ENCODE results near the gene HSD17B14. TPM values are rescaled to one million over a fixed set of nuclear protein-coding genes. Genes with fewer than 3 reads are reported as not detected.

Gene HSD17B14
- total RNA-seq, 4 donors from 2014 or later, result 3.5 to 15.1 (median 5.4) TPM

DNA sequence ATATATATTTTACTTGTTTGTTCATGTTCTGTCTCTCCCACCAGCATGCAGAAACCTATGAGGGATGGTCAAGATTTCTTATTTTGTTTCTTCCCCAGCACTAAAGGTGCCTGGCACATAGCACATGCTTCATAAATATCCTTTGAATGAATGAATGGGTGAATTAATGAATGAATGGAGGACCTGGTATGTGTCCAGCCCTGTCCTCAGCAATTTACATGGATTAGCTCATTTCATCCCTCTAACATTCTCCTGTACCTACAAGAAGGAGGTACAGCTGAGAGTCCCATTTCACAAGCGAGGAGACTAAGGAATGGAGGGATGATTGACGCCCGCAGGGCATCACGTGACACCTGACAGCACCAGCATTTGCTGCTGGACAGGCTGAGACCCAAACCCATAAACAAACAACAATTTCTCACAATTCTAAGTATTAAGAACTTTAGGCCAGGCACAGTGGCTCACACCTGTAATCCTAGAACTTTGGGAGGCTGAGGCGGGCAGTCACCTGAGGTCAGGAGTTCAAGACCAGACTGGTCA, 18.6 kb downstream of the HSD17B14 start:
- peak overlapping the region in 2 of 4 donors; percentile 47 to 82 for H3K27ac ChIP-seq
- TF ChIP-seq POLR2AphosphoS5 (IDR thresholded peaks at IDR 0.05) (no peak), EP300 (IDR thresholded peaks at IDR 0.05; ENCODE audit: low read depth) (no peak), POLR2A (IDR thresholded peaks at IDR 0.05) (no peak)
- TF ChIP-seq, protein P1, sequence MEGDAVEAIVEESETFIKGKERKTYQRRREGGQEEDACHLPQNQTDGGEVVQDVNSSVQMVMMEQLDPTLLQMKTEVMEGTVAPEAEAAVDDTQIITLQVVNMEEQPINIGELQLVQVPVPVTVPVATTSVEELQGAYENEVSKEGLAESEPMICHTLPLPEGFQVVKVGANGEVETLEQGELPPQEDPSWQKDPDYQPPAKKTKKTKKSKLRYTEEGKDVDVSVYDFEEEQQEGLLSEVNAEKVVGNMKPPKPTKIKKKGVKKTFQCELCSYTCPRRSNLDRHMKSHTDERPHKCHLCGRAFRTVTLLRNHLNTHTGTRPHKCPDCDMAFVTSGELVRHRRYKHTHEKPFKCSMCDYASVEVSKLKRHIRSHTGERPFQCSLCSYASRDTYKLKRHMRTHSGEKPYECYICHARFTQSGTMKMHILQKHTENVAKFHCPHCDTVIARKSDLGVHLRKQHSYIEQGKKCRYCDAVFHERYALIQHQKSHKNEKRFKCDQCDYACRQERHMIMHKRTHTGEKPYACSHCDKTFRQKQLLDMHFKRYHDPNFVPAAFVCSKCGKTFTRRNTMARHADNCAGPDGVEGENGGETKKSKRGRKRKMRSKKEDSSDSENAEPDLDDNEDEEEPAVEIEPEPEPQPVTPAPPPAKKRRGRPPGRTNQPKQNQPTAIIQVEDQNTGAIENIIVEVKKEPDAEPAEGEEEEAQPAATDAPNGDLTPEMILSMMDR (IDR thresholded peaks at IDR 0.05), result no peak
- no peaks in the 10 kb centered on the region for H3K27me3 ChIP-seq
- H3K36me3 ChIP-seq, result no peaks in the 10 kb centered on the region
- 60 to 93% methylated on average over 1 to 5 of the region's 5 CpGs for WGBS, 2 donors (ENCODE audit: low coverage in 1 of 2)
- H3K4me1 ChIP-seq, result peaks cover 14 to 28% (median 19%) of the 10 kb centered on the region in 4 donors
- in situ Hi-C loops (cut with MboI; ENCODE audit: low pct_ligation_motif_present in 1 of 4, low pct_unique_long_range_greater_than_20kb in 1 of 4, low sequenced_read_pairs in 3 of 4) (no loop called here), intact Hi-C loops (cut with DNase I; ENCODE audit: low total_unique reads) (no loop called here)
- H3K9me3 ChIP-seq, result no peaks in the 10 kb centered on the region
- no peak overlapping the region for H3K4me3 ChIP-seq
- no peak for DNase-seq

DNA sequence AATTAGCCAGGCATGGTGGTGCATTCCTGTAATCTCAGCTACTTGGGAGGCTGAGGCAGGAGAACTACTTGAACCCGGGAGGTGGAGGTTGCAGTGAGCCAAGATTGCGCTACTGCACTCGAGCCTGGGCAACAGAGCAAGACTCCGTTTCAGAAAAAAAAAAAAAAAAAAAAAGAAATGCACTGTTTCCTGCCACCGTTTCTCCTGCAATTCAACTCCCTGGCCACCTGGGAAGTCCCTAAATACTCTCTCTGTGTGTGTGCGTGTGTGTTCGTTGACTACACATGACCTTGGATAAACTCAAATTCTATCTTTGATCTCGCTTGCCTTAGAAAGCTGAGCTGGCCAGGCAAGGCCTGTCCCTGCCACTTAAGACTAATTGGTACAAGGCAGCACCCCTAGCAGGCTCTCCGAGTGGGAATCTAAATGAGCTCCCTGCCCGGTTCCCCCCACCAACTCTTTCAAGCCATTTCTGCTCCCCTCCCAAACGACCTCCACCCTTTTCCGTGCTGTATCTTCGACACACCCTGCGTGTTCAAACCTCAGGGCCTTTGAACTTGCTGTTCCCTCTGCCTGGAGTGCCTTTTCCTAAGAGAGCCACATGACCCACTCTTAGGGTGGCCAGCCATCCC, 20.3 kb downstream of the HSD17B14 start:
- Histone ChIP-seq H3K27me3 (no peaks in the 10 kb centered on the region), H3K4me3 (no peak overlapping the region), H3K36me3 (no peaks in the 10 kb centered on the region), H3K4me1 (peaks cover 21 to 41% (median 31%) of the 10 kb centered on the region in 4 donors), H3K9me3 (no peaks in the 10 kb centered on the region), H3K27ac (peak overlapping the region in 3 of 4 donors; percentile 8 to 65 (median 33))
- DNase-seq, result no peak
- no peak for TF ChIP-seq EP300 (IDR thresholded peaks at IDR 0.05; ENCODE audit: low read depth)
- TF ChIP-seq POLR2A (IDR thresholded peaks at IDR 0.05), result no peak
- TF ChIP-seq, protein P1 (IDR thresholded peaks at IDR 0.05), result peak in 2 of 5 experiments; percentile 35 to 47
- peak in 1 of 3 donors; percentile 11 for TF ChIP-seq POLR2AphosphoS5 (IDR thresholded peaks at IDR 0.05)
- WGBS, 2 donors (ENCODE audit: low coverage in 1 of 2), result 28% methylated on average over 14 of the region's 14 CpGs; no CpG with 5 or more reads in 1 of the 2 donors
- in situ Hi-C loops (cut with MboI; ENCODE audit: low pct_ligation_motif_present in 1 of 4, low pct_unique_long_range_greater_than_20kb in 1 of 4, low sequenced_read_pairs in 3 of 4), result no loop called here
- intact Hi-C loops (cut with DNase I; ENCODE audit: low total_unique reads), result no loop called here

DNA sequence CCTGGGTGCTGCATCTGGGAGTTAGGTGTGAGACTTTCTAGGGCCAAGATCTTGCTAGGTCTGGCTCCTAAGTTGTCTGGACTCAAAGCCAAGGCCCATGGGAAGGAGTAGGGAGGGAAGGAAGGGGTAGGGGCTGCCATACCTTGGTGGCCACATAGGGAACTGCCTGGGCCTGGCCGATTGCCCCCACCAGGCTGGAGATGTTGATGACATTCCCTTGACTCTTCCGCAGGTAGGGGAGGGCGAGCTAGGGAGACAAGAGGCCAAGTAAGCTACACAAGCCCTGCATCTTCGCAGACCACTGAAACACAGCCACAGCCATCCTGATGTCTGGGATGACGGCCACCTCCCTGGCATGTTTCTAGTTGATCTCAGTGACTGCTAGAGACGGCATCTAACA, 21.4 kb downstream of the HSD17B14 start:
- 60 to 89% methylated on average over 1 to 6 of the region's 6 CpGs for WGBS, 2 donors (ENCODE audit: low coverage in 1 of 2)
- intact Hi-C loops (cut with DNase I; ENCODE audit: low total_unique reads), result no loop called here
- TF ChIP-seq, protein P1 (IDR thresholded peaks at IDR 0.05), result no peak
- TF ChIP-seq POLR2A (IDR thresholded peaks at IDR 0.05) (no peak), EP300 (IDR thresholded peaks at IDR 0.05; ENCODE audit: low read depth) (no peak), POLR2AphosphoS5 (IDR thresholded peaks at IDR 0.05) (no peak)
- H3K27me3 ChIP-seq, result no peaks in the 10 kb centered on the region
- no peaks in the 10 kb centered on the region for H3K9me3 ChIP-seq
- no peak for DNase-seq
- no peak overlapping the region for H3K27ac ChIP-seq
- in situ Hi-C loops (cut with MboI; ENCODE audit: low pct_ligation_motif_present in 1 of 4, low pct_unique_long_range_greater_than_20kb in 1 of 4, low sequenced_read_pairs in 3 of 4), result no loop called here
- no peak overlapping the region for H3K4me3 ChIP-seq
- H3K36me3 ChIP-seq, result no peaks in the 10 kb centered on the region
- peaks cover 16 to 47% (median 36%) of the 10 kb centered on the region in 4 donors for H3K4me1 ChIP-seq

DNA sequence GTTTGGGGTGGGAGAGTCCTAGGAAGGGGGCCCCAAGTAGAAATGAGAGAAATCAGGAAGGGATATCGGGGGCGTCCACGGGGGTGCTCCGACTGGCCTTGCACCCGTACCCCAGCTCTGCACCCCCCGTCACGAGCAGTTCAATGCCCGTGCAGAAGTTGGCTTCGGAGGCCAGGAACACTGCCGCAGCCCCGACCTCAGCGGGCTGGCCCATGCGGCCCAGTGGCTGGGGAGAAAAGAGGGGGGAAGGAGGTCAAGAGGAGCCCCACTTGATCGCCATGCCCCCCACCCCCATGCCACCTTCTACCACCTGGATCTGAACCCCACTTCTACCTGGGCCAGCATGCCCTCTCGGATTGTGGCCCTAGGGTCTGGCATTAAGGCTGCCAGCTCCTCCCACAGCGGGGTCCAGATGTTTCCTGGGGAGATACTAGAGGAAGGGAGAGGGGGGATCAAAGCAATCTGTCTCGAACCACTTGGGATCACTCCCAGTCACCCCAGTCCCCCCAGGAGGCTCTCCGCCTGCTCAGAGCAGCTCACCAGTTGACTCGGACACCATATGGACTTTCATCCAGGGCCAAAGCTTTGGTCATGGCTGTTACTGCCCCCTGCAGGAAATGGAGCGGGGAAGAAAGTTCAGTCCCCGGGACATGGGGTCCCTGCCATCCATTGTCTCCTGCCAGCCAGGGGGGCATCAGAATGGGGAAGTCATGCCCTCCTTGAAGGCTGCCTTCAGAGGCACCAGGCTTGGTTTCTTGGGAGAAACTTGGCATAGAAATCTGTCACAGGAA, 23.0 kb downstream of the HSD17B14 start:
- no peaks in the 10 kb centered on the region for H3K9me3 ChIP-seq
- WGBS, 2 donors (ENCODE audit: low coverage in 1 of 2), result 88% methylated on average over 21 of the region's 21 CpGs; no CpG with 5 or more reads in 1 of the 2 donors
- no peak for DNase-seq
- intact Hi-C loops (cut with DNase I; ENCODE audit: low total_unique reads) (no loop called here), in situ Hi-C loops (cut with MboI; ENCODE audit: low pct_ligation_motif_present in 1 of 4, low pct_unique_long_range_greater_than_20kb in 1 of 4, low sequenced_read_pairs in 3 of 4) (no loop called here)
- TF ChIP-seq POLR2AphosphoS5 (IDR thresholded peaks at IDR 0.05), result no peak
- TF ChIP-seq, protein P1 (IDR thresholded peaks at IDR 0.05), result no peak
- no peak for TF ChIP-seq EP300 (IDR thresholded peaks at IDR 0.05; ENCODE audit: low read depth)
- no peak for TF ChIP-seq POLR2A (IDR thresholded peaks at IDR 0.05)
- no peaks in the 10 kb centered on the region for H3K36me3 ChIP-seq
- peaks cover 6 to 44% (median 30%) of the 10 kb centered on the region in 4 donors for H3K4me1 ChIP-seq
- no peak overlapping the region for H3K4me3 ChIP-seq
- peak overlapping the region in 3 of 4 donors; percentile 89 to 93 (median 92) for H3K27ac ChIP-seq
- H3K27me3 ChIP-seq, result no peaks in the 10 kb centered on the region

Measured in transverse colon (tissue), 4 donors.